H1 (cell line): ENCODE measurements around the gene DLGAP3.

Source experiments
- CEBPB ChIP-seq: IDR thresholded peaks from 2 replicates; pipeline ENCODE4 v1.6.1; 2012; ENCODE audit warnings: low read depth, low read length
- FOSL1 ChIP-seq: IDR thresholded peaks from 2 replicates; pipeline ENCODE4 v1.6.1; 2011; ENCODE audit warnings: mild to moderate bottlenecking, low read depth, low read length, moderate library complexity; ENCODE audit not compliant: insufficient read depth
- POLR2A ChIP-seq, 2 experiments: IDR thresholded peaks; 1 replicate in 1 of 2; 2 replicates in 1 of 2; pipeline ENCODE4 v1.6.1; 2011; ENCODE audit warnings: low read depth in 2 of 2, low read length in 2 of 2, mild to moderate bottlenecking in 2 of 2; ENCODE audit errors: control extremely low read depth in 1 of 2
- POLR2AphosphoS5 ChIP-seq: IDR thresholded peaks from 2 replicates; pipeline ENCODE4 v1.6.1; 2011; ENCODE audit warnings: low read depth, low read length
- YY1 ChIP-seq: IDR thresholded peaks from 2 replicates; pipeline ENCODE4 v1.6.1; 2011; ENCODE audit warnings: low read depth, mild to moderate bottlenecking, low read length
- ZNF274 ChIP-seq: IDR thresholded peaks from 2 replicates; pipeline ENCODE4 v1.7.0; 2012; ENCODE audit warnings: low read length, borderline replicate concordance; ENCODE audit errors: extremely low read depth
- TF ChIP-seq, protein P1 (sequence below): IDR thresholded peaks from 2 replicates; pipeline ENCODE4 v1.6.1; 2012; ENCODE audit warnings: inconsistent platforms
- TF ChIP-seq, protein P2 (sequence below), 3 experiments: IDR thresholded peaks; 1 replicate in 2 of 3; 2 replicates in 1 of 3; pipeline versions ENCODE4 v1.5.1 to v1.6.1; 2011; ENCODE audit warnings: low read length in 3 of 3, mild to moderate bottlenecking in 3 of 3, inconsistent platforms in 2 of 3, low read depth in 1 of 3, moderate library complexity in 1 of 3; ENCODE audit not compliant: insufficient read depth in 1 of 3; ENCODE audit errors: control extremely low read depth in 1 of 3

DNA sequence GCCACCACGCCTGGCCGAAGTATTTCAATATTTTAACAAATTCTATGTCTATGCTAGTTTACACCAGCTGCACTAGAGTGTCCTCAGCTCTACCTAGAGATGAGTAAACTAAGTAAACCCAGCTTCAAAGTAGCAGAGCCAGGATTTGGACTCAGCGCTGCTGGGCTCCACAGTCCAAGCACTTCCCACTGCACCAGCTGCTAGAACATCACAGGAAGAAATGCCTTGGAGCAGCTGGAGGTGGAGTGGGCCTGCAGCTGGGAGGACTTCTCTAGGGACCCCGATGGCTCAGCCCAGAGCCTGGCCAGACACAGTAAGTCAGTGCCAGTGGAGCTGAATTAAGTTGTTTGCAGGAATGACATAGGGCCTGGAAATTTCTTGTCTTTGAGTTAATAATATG is 59.7 kb downstream of the DLGAP3 start:
- no peak for TF ChIP-seq ZNF274
- TF ChIP-seq, protein P1, sequence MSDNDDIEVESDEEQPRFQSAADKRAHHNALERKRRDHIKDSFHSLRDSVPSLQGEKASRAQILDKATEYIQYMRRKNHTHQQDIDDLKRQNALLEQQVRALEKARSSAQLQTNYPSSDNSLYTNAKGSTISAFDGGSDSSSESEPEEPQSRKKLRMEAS, result no peak
- no peak for TF ChIP-seq POLR2AphosphoS5
- TF ChIP-seq CEBPB, result no peak
- no peak for TF ChIP-seq FOSL1
- TF ChIP-seq YY1, result no peak
- TF ChIP-seq POLR2A (IDR thresholded peaks at IDR 0.05; ENCODE audit: control extremely low read depth in 1 of 2, low read depth in 2 of 2, low read length in 2 of 2), result no peak
- TF ChIP-seq, protein P2, sequence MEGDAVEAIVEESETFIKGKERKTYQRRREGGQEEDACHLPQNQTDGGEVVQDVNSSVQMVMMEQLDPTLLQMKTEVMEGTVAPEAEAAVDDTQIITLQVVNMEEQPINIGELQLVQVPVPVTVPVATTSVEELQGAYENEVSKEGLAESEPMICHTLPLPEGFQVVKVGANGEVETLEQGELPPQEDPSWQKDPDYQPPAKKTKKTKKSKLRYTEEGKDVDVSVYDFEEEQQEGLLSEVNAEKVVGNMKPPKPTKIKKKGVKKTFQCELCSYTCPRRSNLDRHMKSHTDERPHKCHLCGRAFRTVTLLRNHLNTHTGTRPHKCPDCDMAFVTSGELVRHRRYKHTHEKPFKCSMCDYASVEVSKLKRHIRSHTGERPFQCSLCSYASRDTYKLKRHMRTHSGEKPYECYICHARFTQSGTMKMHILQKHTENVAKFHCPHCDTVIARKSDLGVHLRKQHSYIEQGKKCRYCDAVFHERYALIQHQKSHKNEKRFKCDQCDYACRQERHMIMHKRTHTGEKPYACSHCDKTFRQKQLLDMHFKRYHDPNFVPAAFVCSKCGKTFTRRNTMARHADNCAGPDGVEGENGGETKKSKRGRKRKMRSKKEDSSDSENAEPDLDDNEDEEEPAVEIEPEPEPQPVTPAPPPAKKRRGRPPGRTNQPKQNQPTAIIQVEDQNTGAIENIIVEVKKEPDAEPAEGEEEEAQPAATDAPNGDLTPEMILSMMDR (IDR thresholded peaks at IDR 0.05; ENCODE audit: control extremely low read depth in 1 of 3, insufficient read depth in 1 of 3, low read depth in 1 of 3, low read length in 3 of 3), result no peak
